Liver (tissue), 9 donors: ENCODE results near the gene ZDHHC18. TPM values are rescaled to one million over a fixed set of nuclear protein-coding genes. Genes with fewer than 3 reads are reported as not detected.

Source experiments
- DNase-seq: peaks from one replicate; pipeline ENCODE4 v3.0.0-alpha.2; 2017; ENCODE audit warnings: low spot score
- H3K27ac ChIP-seq, 2 donors: one replicate each; pipeline ENCODE4 v1.7.0; 2013; ENCODE audit warnings: inconsistent platforms in 2 of 2, low read length in 2 of 2, control low read depth in 1 of 2, low read depth in 1 of 2, mild to moderate bottlenecking in 1 of 2
- H3K27me3 ChIP-seq, 4 donors: one replicate each; pipeline versions ENCODE4 v1.6.1 to v1.7.0; 2013; ENCODE audit warnings: low read length in 3 of 4, inconsistent platforms in 1 of 4, mild to moderate bottlenecking in 1 of 4, moderate library complexity in 1 of 4; ENCODE audit not compliant: control insufficient read depth in 4 of 4, insufficient read depth in 4 of 4
- H3K36me3 ChIP-seq, 4 donors: one replicate each; pipeline versions ENCODE4 v1.6.1 to v1.7.0; 2013; ENCODE audit warnings: low read length in 3 of 4, mild to moderate bottlenecking in 3 of 4, low read depth in 1 of 4, moderate library complexity in 1 of 4; ENCODE audit not compliant: control insufficient read depth in 4 of 4, insufficient read depth in 3 of 4
- H3K4me1 ChIP-seq, 4 donors: one replicate each; pipeline versions ENCODE4 v1.6.1 to v1.7.0; 2013; ENCODE audit warnings: low read length in 3 of 4, mild to moderate bottlenecking in 3 of 4, moderate library complexity in 1 of 4; ENCODE audit not compliant: control insufficient read depth in 4 of 4, insufficient read depth in 4 of 4
- H3K4me3 ChIP-seq, 3 donors: one replicate each; pipeline versions ENCODE4 v1.6.1 to v1.7.0; 2013; ENCODE audit warnings: low read length in 3 of 3, control low read depth in 1 of 3, low read depth in 1 of 3, mild to moderate bottlenecking in 1 of 3
- H3K9ac ChIP-seq, 2 donors: one replicate each; pipeline ENCODE4 v1.7.0; 2013; ENCODE audit warnings: low read length in 2 of 2, mild to moderate bottlenecking in 2 of 2, moderate library complexity in 2 of 2, control low read depth in 1 of 2, low read depth in 1 of 2
- H3K9me3 ChIP-seq, 4 donors: one replicate each; pipeline versions ENCODE4 v1.6.1 to v1.7.0; 2013; ENCODE audit warnings: low read length in 3 of 4; ENCODE audit not compliant: control insufficient read depth in 4 of 4
- CTCF ChIP-seq: fragments of 150-350 bp; IDR thresholded peaks from 2 replicates; pipeline ENCODE4 v1.5.1; 2017; ENCODE audit warnings: improper control_type of control experiment, low read depth, low read length; ENCODE audit not compliant: missing input control
- EGR1 ChIP-seq, 2 donors: IDR thresholded peaks; 2 replicates each; pipeline ENCODE4 v1.6.1; 2016 to 2018; ENCODE audit warnings: antibody characterized with exemption in 2 of 2, low read depth in 2 of 2
- FOXA1 ChIP-seq: IDR thresholded peaks from 2 replicates; pipeline ENCODE4 v1.6.1; 2016; ENCODE audit warnings: antibody characterized with exemption
- GABPA ChIP-seq, 2 donors: IDR thresholded peaks in 1 of 2; conservative IDR thresholded peaks in 1 of 2; 2 replicates each; pipeline ENCODE4 v1.6.1; 2016; ENCODE audit warnings: antibody characterized with exemption in 2 of 2, mild to moderate bottlenecking in 1 of 2, moderate library complexity in 1 of 2
- MAX ChIP-seq: IDR thresholded peaks from 2 replicates; pipeline ENCODE4 v1.6.1; 2016; ENCODE audit warnings: antibody characterized with exemption
- NR2F2 ChIP-seq: IDR thresholded peaks from 2 replicates; pipeline ENCODE4 v1.6.1; 2016; ENCODE audit warnings: antibody characterized with exemption
- RAD21 ChIP-seq, 2 donors: IDR thresholded peaks; 2 replicates each; pipeline ENCODE4 v1.6.1; 2016; ENCODE audit warnings: antibody characterized with exemption in 2 of 2, mild to moderate bottlenecking in 2 of 2
- REST ChIP-seq: IDR thresholded peaks from 2 replicates; pipeline ENCODE4 v1.6.1; 2016; ENCODE audit warnings: antibody characterized with exemption, mild to moderate bottlenecking
- RXRA ChIP-seq, 2 donors: IDR thresholded peaks; 2 replicates each; pipeline ENCODE4 v1.6.1; 2017 to 2018; ENCODE audit warnings: antibody characterized with exemption in 2 of 2, mild to moderate bottlenecking in 1 of 2
- TAF1 ChIP-seq: conservative IDR thresholded peaks from 2 replicates; pipeline ENCODE4 v1.6.1; 2016; ENCODE audit warnings: antibody characterized with exemption, mild to moderate bottlenecking
- YY1 ChIP-seq: IDR thresholded peaks from 2 replicates; pipeline ENCODE4 v1.6.1; 2016; ENCODE audit warnings: antibody characterized with exemption, mild to moderate bottlenecking
- ZBTB33 ChIP-seq: IDR thresholded peaks from 2 replicates; pipeline ENCODE4 v1.6.1; 2016; ENCODE audit warnings: antibody characterized with exemption
- WGBS: extraction: QIAGEN DNeasy Blood & Tissue Kit; methylation state at CpG from one replicate; pipeline ENCODE4 v1.1.7; 2013; 5-methylcytosine and 5-hydroxymethylcytosine counted together
- polyA plus RNA-seq, 2 donors: library from polyadenylated mRNA; stranded (reverse) in 1 of 2; unstranded in 1 of 2; fragments of 200-250 nt in 1 of 2; fragments of >200 nt in 1 of 2; fragmentation: Nextera tagmentation in 1 of 2; extraction: Ambion mirVana in 1 of 2; gene quantifications; one replicate each; pipeline versions ENCODE4 v1.2.1 to v1.2.3, GENCODE V29; 2013 to 2015
- total RNA-seq, 2 donors: library from RNA; depleted of rRNA; stranded (reverse); fragments of >200 nt; gene quantifications; one replicate each; pipeline ENCODE4 v1.2.3, GENCODE V29; 2014
- donor health status: healthy.
- donor health status: healthy.
- donor health status: healthy.
- donor health status: healthy.
- donor health status: healthy.

Gene ZDHHC18
- total and polyA plus RNA-seq, 4 donors: 2.6 to 9.2 (median 7.9) TPM

GRCh38 chr1:26853156-26853555, 26.7 kb downstream of the ZDHHC18 start:
- H3K9ac ChIP-seq: no peak overlapping the region
- peaks cover 0 to 12% (median 8%) of the 10 kb centered on the region in 4 donors for H3K4me1 ChIP-seq
- H3K27me3 ChIP-seq: no peaks in the 10 kb centered on the region
- peaks cover 4 to 63% (median 41%) of the 10 kb centered on the region in 4 donors for H3K36me3 ChIP-seq
- H3K9me3 ChIP-seq: no peaks in the 10 kb centered on the region
- no peak overlapping the region for H3K27ac ChIP-seq
- H3K4me3 ChIP-seq: no peak overlapping the region
- DNase-seq: peak; percentile 92
- 18% methylated on average over 3 of the region's 3 CpGs for WGBS
- no peak for TF ChIP-seq GABPA (IDR thresholded peaks at IDR 0.05 in 1 of 2, conservative IDR thresholded peaks at IDR 0.05 in 1 of 2)
- no peak for TF ChIP-seq FOXA1
- no peak for TF ChIP-seq REST
- TF ChIP-seq RAD21 (IDR thresholded peaks at IDR 0.05): peak; percentile 86 to 93
- no peak for TF ChIP-seq ZBTB33
- TF ChIP-seq YY1: no peak
- TF ChIP-seq CTCF: peak; percentile 79
- TF ChIP-seq MAX: no peak
- no peak for TF ChIP-seq NR2F2

- H3K9ac ChIP-seq: no peak overlapping the region
- no peaks in the 10 kb centered on the region for H3K9me3 ChIP-seq
- TF ChIP-seq YY1: no peak
- TF ChIP-seq NR2F2: no peak
- TF ChIP-seq EGR1 (IDR thresholded peaks at IDR 0.05; ENCODE audit: low read depth in 2 of 2): no peak
- no peak for TF ChIP-seq TAF1
- TF ChIP-seq MAX: no peak
- TF ChIP-seq FOXA1: no peak
- TF ChIP-seq GABPA (IDR thresholded peaks at IDR 0.05 in 1 of 2, conservative IDR thresholded peaks at IDR 0.05 in 1 of 2): no peak
- no peak for TF ChIP-seq RAD21 (IDR thresholded peaks at IDR 0.05)
- no peak for TF ChIP-seq REST
- no peak for TF ChIP-seq RXRA (IDR thresholded peaks at IDR 0.05)
- H3K36me3 ChIP-seq: peaks cover 4 to 61% (median 40%) of the 10 kb centered on the region in 4 donors
- no peaks in the 10 kb centered on the region for H3K27me3 ChIP-seq
- peaks cover 0 to 12% (median 7%) of the 10 kb centered on the region in 4 donors for H3K4me1 ChIP-seq
- WGBS: 97% methylated on average over 10 of the region's 10 CpGs
- H3K27ac ChIP-seq: no peak overlapping the region
- no peak overlapping the region for H3K4me3 ChIP-seq
- DNase-seq: no peak
These were observed 27.1 kb downstream of the ZDHHC18 start for GRCh38 chr1:26853600-26853999.
